Measurements from ENCODE around the gene KIAA1217.

Gene KIAA1217

GRCh38 chr10:24590697-24591457 is 381.9 kb downstream of the KIAA1217 start:
- peaks cover 72% of the 10 kb centered on the region for H3K36me3 ChIP-seq (ENCODE audit: control insufficient read depth, low read length)
- H3K27ac ChIP-seq (ENCODE audit: low read depth, low read length): no peak overlapping the region
- H3K9me3 ChIP-seq (ENCODE audit: control insufficient read depth, insufficient read depth, low read length): no peaks in the 10 kb centered on the region
- H3K79me2 ChIP-seq (ENCODE audit: control insufficient read depth, low read length): no peaks in the 10 kb centered on the region
- H4K20me1 ChIP-seq (ENCODE audit: control insufficient read depth, insufficient read depth, low read depth, low read length): no peaks in the 10 kb centered on the region
- no peak for TF ChIP-seq CTCF (IDR thresholded peaks at IDR 0.05; ENCODE audit: low read depth, low read length, poor library complexity, severe bottlenecking)
- TF ChIP-seq EZH2phosphoT487 (IDR thresholded peaks at IDR 0.05; ENCODE audit: borderline replicate concordance, low read length): no peak
- H3F3A ChIP-seq (ENCODE audit: control insufficient read depth, insufficient read depth): no peaks in the 10 kb centered on the region
- H3K27me3 ChIP-seq (ENCODE audit: control insufficient read depth, low read length): no peaks in the 10 kb centered on the region
- no peak overlapping the region for H3K4me2 ChIP-seq (ENCODE audit: low read length)
- no peaks in the 10 kb centered on the region for H3K9me2 ChIP-seq (replicated peaks; ENCODE audit: control insufficient read depth, low read length)
- H3K4me1 ChIP-seq (ENCODE audit: control insufficient read depth, low read length): no peaks in the 10 kb centered on the region
- no peak overlapping the region for H3K4me3 ChIP-seq (ENCODE audit: low read length)

GRCh38 chr10:24596217-24596930 is 387.4 kb downstream of the KIAA1217 start:
- Histone ChIP-seq H3K36me3 (ENCODE audit: control insufficient read depth, low read length) (peaks cover 74% of the 10 kb centered on the region), H3K9me3 (ENCODE audit: control insufficient read depth, insufficient read depth, low read length) (no peaks in the 10 kb centered on the region), H3F3A (ENCODE audit: control insufficient read depth, insufficient read depth) (no peaks in the 10 kb centered on the region), H3K27me3 (ENCODE audit: control insufficient read depth, low read length) (no peaks in the 10 kb centered on the region), H3K4me3 (ENCODE audit: low read length) (no peak overlapping the region), H3K27ac (ENCODE audit: low read depth, low read length) (no peak overlapping the region), H4K20me1 (ENCODE audit: control insufficient read depth, insufficient read depth, low read depth, low read length) (no peaks in the 10 kb centered on the region), H3K9me2 (replicated peaks; ENCODE audit: control insufficient read depth, low read length) (no peaks in the 10 kb centered on the region), H3K4me1 (ENCODE audit: control insufficient read depth, low read length) (no peaks in the 10 kb centered on the region), H3K4me2 (ENCODE audit: low read length) (no peak overlapping the region), H3K79me2 (ENCODE audit: control insufficient read depth, low read length) (no peaks in the 10 kb centered on the region)
- TF ChIP-seq CTCF (IDR thresholded peaks at IDR 0.05; ENCODE audit: low read depth, low read length, poor library complexity, severe bottlenecking) (no peak), EZH2phosphoT487 (IDR thresholded peaks at IDR 0.05; ENCODE audit: borderline replicate concordance, low read length) (no peak)

- Histone ChIP-seq H3K4me1 (ENCODE audit: control insufficient read depth, low read length) (no peaks in the 10 kb centered on the region), H3K9me2 (replicated peaks; ENCODE audit: control insufficient read depth, low read length) (no peaks in the 10 kb centered on the region), H3K4me2 (ENCODE audit: low read length) (no peak overlapping the region), H3K36me3 (ENCODE audit: control insufficient read depth, low read length) (peaks cover 65% of the 10 kb centered on the region), H3K4me3 (ENCODE audit: low read length) (no peak overlapping the region), H3K9me3 (ENCODE audit: control insufficient read depth, insufficient read depth, low read length) (no peaks in the 10 kb centered on the region), H3K27me3 (ENCODE audit: control insufficient read depth, low read length) (no peaks in the 10 kb centered on the region), H4K20me1 (ENCODE audit: control insufficient read depth, insufficient read depth, low read depth, low read length) (no peaks in the 10 kb centered on the region), H3F3A (ENCODE audit: control insufficient read depth, insufficient read depth) (no peaks in the 10 kb centered on the region), H3K79me2 (ENCODE audit: control insufficient read depth, low read length) (no peaks in the 10 kb centered on the region), H3K27ac (ENCODE audit: low read depth, low read length) (no peak overlapping the region)
- TF ChIP-seq EZH2phosphoT487 (IDR thresholded peaks at IDR 0.05; ENCODE audit: borderline replicate concordance, low read length): no peak
- TF ChIP-seq CTCF (IDR thresholded peaks at IDR 0.05; ENCODE audit: low read depth, low read length, poor library complexity, severe bottlenecking): no peak
These were observed 388.5 kb downstream of the KIAA1217 start for GRCh38 chr10:24597426-24597825.
